GM06990 (cell line): ENCODE results near the gene GOLGA7B.

Experiments
- DNase-seq: peaks from one replicate; pipeline ENCODE4 v3.0.0-alpha.2; 2011; ENCODE audit not compliant: insufficient read length; ENCODE audit errors: extremely low read depth
- H3K27me3 ChIP-seq: replicated peaks from 2 replicates; pipeline ENCODE4 v1.6.0; 2011; ENCODE audit warnings: low read length; ENCODE audit not compliant: control insufficient read depth, insufficient read depth
- H3K36me3 ChIP-seq: 2 replicates; pipeline ENCODE4 v1.5.1; 2011; ENCODE audit warnings: low read length; ENCODE audit not compliant: control insufficient read depth, insufficient read depth
- H3K4me3 ChIP-seq: replicated peaks from 2 replicates; pipeline ENCODE4 v1.5.1; 2011; ENCODE audit warnings: low read depth, mild to moderate bottlenecking, control low read depth, low read length
- TF ChIP-seq, protein P1 (sequence below): IDR thresholded peaks from 2 replicates; pipeline ENCODE4 v1.5.1; 2011; ENCODE audit warnings: low read length, control low read depth, mild to moderate bottlenecking, inconsistent platforms; ENCODE audit not compliant: insufficient read depth, poor library complexity, severe bottlenecking

Gene GOLGA7B

DNA sequence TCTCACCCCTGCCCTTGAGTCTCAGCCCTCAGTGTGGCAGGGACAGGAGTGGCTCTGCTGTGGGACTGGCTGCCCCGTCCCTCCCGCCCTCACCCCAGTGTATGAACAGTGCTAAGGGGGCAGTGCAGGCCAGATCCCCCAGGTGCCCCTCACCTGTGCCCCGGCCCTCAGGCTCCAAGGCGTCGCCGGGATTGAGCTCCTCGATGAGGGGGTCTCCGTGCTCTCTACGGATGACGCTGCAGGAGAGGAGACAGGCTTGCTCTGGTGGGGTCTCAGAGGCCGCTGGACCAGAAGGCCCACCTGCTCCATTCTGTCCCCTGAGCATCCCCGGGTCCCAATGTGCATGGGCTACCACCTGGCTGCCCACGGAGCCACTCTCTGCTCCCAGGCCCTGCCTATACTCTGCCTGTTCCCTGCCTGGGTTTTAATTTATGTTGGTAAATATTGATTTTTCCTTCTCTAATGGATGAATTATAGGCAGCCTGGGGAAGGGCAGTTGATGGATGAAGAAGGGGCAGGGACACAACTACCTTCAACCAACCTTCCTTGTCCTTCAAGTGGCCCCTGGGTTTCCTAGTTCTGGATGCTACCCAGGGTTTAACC, 47.2 kb downstream of the GOLGA7B start:
- H3K27me3 ChIP-seq = peaks cover 2% of the 10 kb centered on the region

DNA sequence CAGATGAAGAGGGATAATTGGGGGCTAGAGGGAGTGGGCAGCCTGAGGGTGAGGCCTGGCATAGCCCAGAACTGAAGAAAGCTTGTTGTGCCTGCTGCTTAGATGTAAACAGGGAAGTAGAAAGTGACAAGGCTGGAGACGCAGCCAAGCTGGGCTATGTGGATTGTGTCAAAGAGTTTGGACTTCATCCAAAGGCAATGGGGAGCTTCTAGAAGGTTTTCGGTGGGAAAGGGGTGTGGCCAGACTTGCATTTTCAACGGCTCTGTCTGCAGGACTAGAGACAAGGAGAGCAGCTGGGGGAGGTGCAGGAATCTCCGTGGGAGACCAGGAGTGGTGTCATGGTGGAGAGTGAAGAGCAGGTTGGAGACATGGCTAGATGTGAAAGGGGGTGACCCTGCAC, 48.8 kb downstream of the GOLGA7B start:
- no peaks in the 10 kb centered on the region for H3K36me3 ChIP-seq
- TF ChIP-seq, protein P1, sequence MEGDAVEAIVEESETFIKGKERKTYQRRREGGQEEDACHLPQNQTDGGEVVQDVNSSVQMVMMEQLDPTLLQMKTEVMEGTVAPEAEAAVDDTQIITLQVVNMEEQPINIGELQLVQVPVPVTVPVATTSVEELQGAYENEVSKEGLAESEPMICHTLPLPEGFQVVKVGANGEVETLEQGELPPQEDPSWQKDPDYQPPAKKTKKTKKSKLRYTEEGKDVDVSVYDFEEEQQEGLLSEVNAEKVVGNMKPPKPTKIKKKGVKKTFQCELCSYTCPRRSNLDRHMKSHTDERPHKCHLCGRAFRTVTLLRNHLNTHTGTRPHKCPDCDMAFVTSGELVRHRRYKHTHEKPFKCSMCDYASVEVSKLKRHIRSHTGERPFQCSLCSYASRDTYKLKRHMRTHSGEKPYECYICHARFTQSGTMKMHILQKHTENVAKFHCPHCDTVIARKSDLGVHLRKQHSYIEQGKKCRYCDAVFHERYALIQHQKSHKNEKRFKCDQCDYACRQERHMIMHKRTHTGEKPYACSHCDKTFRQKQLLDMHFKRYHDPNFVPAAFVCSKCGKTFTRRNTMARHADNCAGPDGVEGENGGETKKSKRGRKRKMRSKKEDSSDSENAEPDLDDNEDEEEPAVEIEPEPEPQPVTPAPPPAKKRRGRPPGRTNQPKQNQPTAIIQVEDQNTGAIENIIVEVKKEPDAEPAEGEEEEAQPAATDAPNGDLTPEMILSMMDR = no peak
- no peak overlapping the region for H3K4me3 ChIP-seq
- peaks cover 2% of the 10 kb centered on the region for H3K27me3 ChIP-seq
- no peak for DNase-seq

More for the DNA sequence above, 47.2 kb downstream of the GOLGA7B start:
- Histone ChIP-seq H3K36me3 (no peaks in the 10 kb centered on the region), H3K4me3 (no peak overlapping the region)
- TF ChIP-seq, protein P1 = no peak
- no peak for DNase-seq

DNA sequence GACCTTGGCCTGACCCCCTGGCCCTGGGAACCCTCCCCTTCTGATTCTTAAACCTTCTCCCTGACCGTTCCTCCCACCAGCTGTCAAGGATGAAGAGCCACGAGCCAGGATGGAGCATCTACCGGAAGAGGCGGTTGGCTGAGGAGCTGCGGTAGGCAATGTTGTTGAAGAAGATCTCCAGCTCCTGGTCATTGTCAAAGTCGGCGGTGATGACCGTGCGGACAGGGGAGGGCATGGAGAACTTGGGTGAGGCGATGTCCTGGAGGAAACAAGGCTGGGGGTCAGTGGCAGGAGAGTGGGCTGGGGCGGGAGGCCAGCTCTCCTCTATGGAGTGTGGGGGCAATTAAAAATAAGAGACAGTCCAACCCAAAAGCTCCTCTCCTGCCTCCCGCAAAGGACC, 51.7 kb downstream of the GOLGA7B start:
- TF ChIP-seq, protein P1 = no peak
- no peak for DNase-seq
- H3K36me3 ChIP-seq = no peaks in the 10 kb centered on the region
- peaks cover 8% of the 10 kb centered on the region for H3K27me3 ChIP-seq
- no peak overlapping the region for H3K4me3 ChIP-seq

DNA sequence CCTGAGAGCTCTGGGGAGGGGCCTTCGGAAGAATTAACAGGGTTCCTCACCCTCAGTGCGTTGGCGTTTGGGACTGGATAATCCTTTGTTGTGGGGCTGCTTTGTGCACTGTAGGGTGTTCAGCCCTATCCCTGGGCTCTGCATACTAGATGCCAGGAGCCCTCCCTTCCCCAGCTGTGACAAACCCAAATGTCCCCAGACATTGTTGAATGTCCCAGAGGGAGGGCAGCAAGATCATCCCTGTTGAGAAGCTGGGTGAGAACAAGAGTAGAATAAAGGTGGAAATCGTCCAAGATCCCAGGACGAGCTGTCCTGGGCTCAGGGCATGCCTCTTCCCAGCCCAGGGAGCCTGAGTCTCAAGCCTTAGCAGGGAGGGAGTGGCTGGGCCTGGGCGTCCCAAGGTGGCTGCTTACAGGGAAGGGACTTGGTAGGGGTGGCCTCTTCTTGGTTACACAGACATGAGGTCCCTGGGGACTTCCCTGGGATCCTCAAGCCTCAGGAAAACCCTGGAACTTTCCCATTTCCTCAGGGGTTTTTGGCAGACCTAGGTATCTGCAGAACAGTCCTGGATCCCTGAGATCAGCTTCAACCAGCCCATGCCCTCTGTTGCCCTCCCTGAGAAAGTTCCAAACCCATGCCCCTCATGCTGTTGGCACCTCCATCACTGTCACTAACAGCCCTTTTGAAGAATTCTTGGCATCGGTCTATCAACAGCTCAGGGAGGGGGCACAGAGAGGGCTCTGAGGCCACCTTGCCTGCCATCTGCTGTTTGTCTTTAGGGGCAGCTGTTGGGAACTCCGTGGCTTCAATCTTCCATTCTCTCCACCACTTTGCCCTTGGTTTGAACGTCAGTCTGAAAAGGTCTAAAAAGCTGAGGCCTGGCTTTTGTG, 53.7 kb downstream of the GOLGA7B start:
- H3K36me3 ChIP-seq = no peaks in the 10 kb centered on the region
- TF ChIP-seq, protein P1 = no peak
- H3K4me3 ChIP-seq = no peak overlapping the region
- H3K27me3 ChIP-seq = peaks cover 10% of the 10 kb centered on the region
- no peak for DNase-seq

DNA sequence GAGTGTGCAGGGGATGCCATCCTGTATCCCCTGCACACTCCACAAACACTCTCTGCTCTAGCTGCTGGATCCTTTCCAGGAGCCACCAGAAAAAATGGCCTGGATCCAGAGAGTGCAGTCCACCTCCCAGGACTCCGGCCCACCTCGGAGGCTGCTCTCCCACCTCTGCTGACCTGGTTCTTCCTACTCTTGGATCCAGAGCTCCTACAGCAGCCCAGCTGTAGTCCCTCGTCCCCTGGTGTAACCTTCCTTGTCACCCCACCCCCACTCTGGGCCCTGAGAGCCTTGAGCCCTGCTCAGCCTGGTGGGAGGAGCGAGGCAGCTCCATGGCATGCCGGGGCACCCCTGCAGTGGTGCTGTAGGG, 54.4 kb downstream of the GOLGA7B start:
- no peaks in the 10 kb centered on the region for H3K36me3 ChIP-seq
- peaks cover 11% of the 10 kb centered on the region for H3K27me3 ChIP-seq
- no peak for DNase-seq
- TF ChIP-seq, protein P1 = no peak
- H3K4me3 ChIP-seq = no peak overlapping the region
